Endothelial cell of umbilical vein (primary cell): ENCODE data around the gene PRKCB.

ENCODE experiments used
- CTCF ChIP-seq, 2 donors: IDR thresholded peaks; 1 replicate in 1 of 2; 2 replicates in 1 of 2; pipeline ENCODE4 v1.5.1; 2011; ENCODE audit warnings: low read length in 2 of 2, mild to moderate bottlenecking in 2 of 2, moderate library complexity in 2 of 2, control low read depth in 1 of 2, inconsistent platforms in 1 of 2, low read depth in 1 of 2; ENCODE audit not compliant: insufficient read depth in 1 of 2; ENCODE audit errors: extremely low read depth in 1 of 2
- EZH2 ChIP-seq: IDR thresholded peaks from 2 replicates; pipeline ENCODE4 v1.6.1; 2012; ENCODE audit warnings: borderline replicate concordance, low read depth, mild to moderate bottlenecking, moderate library complexity, low read length, inconsistent platforms; ENCODE audit not compliant: severe bottlenecking
- FOS ChIP-seq: IDR thresholded peaks from 2 replicates; pipeline ENCODE4 v1.6.1; 2011; ENCODE audit warnings: mild to moderate bottlenecking, low read length, moderate library complexity, borderline replicate concordance; ENCODE audit not compliant: insufficient read depth
- GATA2 ChIP-seq: IDR thresholded peaks from 2 replicates; pipeline ENCODE4 v1.7.0; 2011; ENCODE audit warnings: low read depth, mild to moderate bottlenecking, moderate library complexity, mixed read lengths, low read length; ENCODE audit not compliant: insufficient read length, insufficient read depth
- MYC ChIP-seq: IDR thresholded peaks from one replicate; pipeline ENCODE4 v1.6.1; 2011; ENCODE audit warnings: mild to moderate bottlenecking, low read depth, low read length
- POLR2A ChIP-seq: IDR thresholded peaks from 2 replicates; pipeline ENCODE4 v1.6.1; 2012; ENCODE audit warnings: low read depth, mild to moderate bottlenecking, control low read depth, low read length

- TF ChIP-seq CTCF (IDR thresholded peaks at IDR 0.05; ENCODE audit: extremely low read depth in 1 of 2, insufficient read depth in 1 of 2, low read depth in 1 of 2, low read length in 2 of 2) (no peak), GATA2 (no peak), POLR2A (no peak), FOS (no peak), MYC (no peak), EZH2 (no peak)
These were observed 145.9 kb downstream of the PRKCB start for GRCh38 chr16:23981429-23982399.
